Hippocampal formation (tissue), 2 donors: ENCODE results near the gene CFAP43.

Experiments used
- DNase-seq, 2 donors: peaks; one replicate each; lab custom pipeline; 2025; lab: John Stamatoyannopoulos, UW

Gene CFAP43

DNA sequence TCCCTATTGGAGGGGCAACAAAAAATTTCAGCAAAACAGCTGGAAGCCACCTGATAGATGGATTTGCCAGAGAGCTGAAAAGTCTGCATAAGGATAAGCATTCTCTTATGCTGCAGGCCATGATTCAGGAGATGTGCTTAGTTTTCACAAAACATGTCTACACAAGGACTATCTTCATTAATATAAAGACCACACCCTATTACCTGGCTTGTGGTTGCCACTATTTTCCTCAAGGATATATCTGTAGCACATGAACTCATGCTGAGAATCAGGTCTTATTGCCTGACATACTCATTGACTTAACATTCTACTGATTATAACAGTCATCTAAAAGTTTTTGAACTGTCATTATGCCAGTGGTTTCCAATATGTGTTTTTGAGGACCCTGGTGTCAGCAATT, 139.4 kb downstream of the CFAP43 start:
- DNase-seq: no peak

DNA sequence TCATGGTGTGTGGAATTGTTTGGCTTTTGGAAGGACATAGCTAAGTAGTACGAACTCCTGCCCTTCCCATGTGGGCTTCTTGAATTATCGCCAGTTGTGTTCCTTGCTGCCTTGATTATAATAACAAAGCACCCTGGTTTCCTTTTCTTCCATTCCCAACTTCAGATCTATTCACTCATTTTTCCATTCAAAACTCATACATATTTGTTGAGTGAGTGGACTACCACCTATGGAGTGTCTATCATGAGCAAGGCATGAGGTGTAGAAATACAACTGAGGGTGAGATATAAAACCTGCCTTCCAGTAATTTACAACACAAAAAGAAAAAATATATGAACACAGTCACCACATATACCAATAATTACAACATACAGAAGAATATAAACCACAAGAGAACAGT, 141.6 kb downstream of the CFAP43 start:
- DNase-seq: no peak

DNA sequence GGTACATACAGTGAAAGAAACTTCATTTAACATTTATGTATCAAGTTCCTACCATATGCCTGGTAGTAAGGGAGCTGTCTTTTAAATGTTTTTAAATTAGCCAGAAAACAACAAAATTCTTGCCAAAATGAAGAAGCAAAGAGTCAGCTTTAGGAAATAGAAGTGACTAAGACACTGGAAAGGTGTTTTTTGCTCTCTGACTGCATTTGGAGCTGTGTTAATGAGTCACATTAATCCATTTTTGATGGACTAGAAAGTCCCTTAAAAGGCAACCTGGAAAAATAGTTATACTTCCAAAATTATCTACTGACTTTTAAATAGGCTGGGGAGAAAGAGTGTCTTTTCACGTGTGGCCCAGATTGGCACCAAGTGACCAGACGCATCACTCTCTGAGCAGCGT, 142.5 kb downstream of the CFAP43 start:
- DNase-seq: no peak

DNA sequence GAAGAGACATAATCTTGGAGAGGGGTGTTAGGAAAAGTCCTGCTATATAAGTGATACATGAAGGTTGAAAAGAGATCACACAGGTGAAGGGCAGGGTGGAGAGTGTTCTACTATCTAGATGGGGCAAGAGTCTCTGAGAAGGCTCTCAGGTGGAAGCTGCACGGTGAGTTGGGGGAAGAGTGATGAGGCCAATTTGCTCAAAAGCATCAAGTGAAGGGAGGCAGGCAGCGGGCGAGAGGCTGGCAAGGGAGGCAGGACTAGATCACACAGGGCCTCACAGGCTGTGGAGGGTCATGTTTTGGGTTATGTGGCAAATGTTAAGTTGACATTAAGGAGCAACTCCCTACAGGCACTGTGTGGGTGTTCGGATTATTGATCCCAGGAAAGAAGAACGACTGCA, 143.9 kb downstream of the CFAP43 start:
- no peak for DNase-seq

DNA sequence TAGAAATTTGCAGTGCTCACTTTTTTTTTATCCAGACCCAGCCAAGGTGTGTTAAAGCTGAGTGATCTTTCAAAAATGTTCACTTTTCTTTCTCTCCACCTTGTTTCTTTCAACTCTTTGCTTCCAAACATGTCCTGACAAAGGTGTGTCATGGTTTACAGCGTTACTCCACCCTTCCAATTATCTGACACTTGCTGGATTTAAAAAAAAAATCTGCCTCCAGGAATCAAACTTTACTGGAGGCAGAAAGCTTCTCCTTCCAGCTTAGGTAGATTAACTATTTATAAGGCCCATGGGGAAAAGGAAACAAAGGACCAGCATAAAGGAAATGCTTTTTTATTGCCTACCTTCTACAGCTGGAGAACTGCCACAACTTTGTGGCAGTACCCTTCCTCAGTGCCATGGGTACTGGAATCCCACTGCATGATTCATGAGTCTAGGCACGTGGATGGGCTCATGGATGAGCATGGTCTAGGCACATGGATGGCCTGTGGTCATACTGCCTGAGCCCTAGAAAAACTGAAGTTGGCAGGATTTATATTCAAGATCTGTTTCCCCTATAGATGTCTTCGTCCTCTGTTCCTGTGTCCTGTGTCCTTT, 146.3 kb downstream of the CFAP43 start, which contains the start of gene COL17A1:
TSS of gene COL17A1 (minus strand) at position 80 of the 600 bp plus-strand sequence. CDS start 5,207 bp downstream, outside the sequence.
- DNase-seq: no peak

DNA sequence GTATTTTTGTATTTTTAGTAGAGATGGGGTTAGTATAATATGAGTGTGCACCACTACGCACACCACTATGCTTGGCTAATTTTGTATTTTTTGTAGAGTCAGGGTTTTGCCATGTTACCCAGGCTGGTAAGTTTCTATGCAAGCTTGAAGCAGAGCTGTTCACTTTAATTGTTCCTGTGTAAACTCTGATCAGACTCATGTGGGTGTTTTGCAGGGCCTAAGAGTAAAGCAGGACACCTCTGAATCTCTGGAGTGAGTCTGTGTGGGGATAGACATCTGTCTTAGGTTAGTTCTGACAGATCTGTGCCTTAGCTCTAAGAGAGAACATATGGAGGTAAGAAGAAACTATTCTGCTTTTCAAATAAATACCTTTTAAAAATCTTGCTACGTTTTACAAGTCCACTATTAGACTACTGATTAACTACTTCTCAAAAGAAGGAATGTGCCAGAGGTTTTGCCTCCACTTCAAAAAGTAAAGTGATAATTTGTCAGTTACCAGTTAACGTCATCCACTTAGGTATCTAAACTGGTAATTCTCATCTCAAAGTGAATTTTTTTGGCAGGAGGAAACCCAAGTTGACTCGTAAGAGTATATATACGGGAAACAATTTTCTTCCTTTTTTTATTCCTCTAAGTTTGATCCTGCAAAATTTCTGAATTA, 147.6 kb downstream of the CFAP43 start:
- no peak for DNase-seq

DNA sequence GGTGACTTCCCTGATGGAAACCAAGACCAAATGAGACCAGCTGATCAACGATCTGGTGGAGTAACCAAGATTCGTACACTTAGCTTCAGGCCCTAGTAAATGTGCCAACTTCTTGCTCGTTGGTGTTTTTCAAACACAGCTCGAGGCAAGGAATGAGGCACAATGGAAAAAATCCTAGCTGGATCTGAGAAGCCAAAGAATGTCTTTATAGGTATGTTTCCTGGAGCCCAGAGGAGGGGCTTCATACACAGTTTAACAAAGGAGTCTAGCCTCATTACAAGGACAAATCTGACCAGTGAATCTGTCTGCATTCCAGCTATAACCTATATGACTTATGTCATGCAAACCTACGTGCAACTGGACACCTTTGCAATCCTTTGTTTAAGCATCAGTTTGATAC, 150.2 kb downstream of the CFAP43 start:
- DNase-seq: no peak

DNA sequence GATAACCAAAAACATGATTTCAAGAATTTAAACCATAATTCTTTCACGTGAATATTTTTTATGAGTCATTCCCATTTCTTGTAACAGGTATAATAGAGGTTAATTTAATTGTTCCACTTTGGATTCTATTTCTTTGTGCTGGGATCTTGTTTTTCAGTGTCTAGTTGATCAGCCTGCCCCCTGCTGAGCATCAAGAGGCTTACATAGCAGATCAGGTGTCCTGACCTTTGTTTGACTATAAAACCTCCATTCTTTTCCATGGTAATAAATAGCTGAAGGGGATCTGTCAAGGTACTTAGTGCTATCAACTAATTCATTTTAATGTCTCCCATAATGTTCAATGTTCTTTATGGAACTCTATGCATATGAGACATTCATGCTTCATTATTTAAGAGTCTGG, 151.4 kb downstream of the CFAP43 start:
- DNase-seq: no peak
